Measurements from ENCODE around the gene VPS33B. TPM values are rescaled to one million over a fixed set of nuclear protein-coding genes. Genes with fewer than 3 reads are reported as not detected.

Gene VPS33B
- total and polyA plus RNA-seq, 2 of the 13 experiments (the other 11 are each of a cell fraction or from before 2014, with no cell fraction given): 15.8 to 16.5 TPM

DNA sequence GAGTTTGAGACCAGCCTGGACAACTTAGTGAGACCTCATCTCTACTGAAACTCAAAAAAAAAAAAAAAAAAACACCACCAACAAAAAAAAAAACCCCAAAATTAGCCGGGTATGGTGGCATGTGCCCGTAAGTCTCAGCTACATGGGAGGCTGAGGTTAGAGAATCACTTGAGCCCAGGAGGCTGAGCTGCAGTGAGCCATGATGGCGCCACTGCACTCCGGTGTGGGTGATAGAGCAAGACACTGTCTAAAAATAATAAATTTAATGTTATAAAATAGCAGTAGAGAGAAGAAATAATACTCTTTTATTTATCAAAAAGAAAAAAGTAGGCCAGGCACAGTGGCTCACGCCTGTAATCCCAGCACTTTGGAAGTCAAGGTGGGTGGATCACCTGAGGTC is 50.3 kb downstream of the VPS33B start:
- POLR2A ChIA-PET: no interaction called here
- CTCF ChIA-PET (ENCODE audit: low intra/inter-chr PET ratio, low total read pairs): no interaction called here

More for the DNA sequence above, 50.3 kb downstream of the VPS33B start:
- Histone ChIP-seq H3K36me3 (replicated peaks in 1 of 2; ENCODE audit: control insufficient read depth in 1 of 2, insufficient read depth in 2 of 2, low read length in 2 of 2) (peaks cover 23 to 76% of the 10 kb centered on the region in 2 experiments; a peak in 4 of 5 replicates), H3K4me3 (replicated peaks in 1 of 3; ENCODE audit: insufficient read depth in 1 of 3, low read depth in 2 of 3, low read length in 3 of 3) (no peak overlapping the region), H3K27ac (ENCODE audit: extremely low read length, insufficient read depth, low read length) (no peak overlapping the region), H3K9ac (ENCODE audit: insufficient read depth, low read depth, low read length) (no peak overlapping the region), H3K4me2 (ENCODE audit: low read depth, low read length) (no peak overlapping the region), H3K79me2 (ENCODE audit: insufficient read depth, low read length) (no peaks in the 10 kb centered on the region), H2AFZ (ENCODE audit: low read length) (no peak overlapping the region), H3K4me1 (ENCODE audit: insufficient read depth, low read length) (no peaks in the 10 kb centered on the region), H4K20me1 (ENCODE audit: insufficient read depth, low read length) (no peaks in the 10 kb centered on the region; the same call in 1 of the 2 replicates), H3K27me3 (ENCODE audit: control insufficient read depth in 1 of 2, insufficient read depth in 2 of 2, low read length in 2 of 2) (no peaks in the 10 kb centered on the region), H3K9me3 (ENCODE audit: low read length) (no peaks in the 10 kb centered on the region)
- BruUV-seq (replicated peaks): no TSS peak
- FAIRE-seq (no peak), ATAC-seq (no peak), DNase-seq (ENCODE audit: low spot score) (no peak)
- TF ChIP-seq NBN (conservative IDR thresholded peaks at IDR 0.05) (no peak), MXI1 (IDR thresholded peaks at IDR 0.05; ENCODE audit: borderline replicate concordance, low read depth, low read length) (no peak), ZNF782 (CRISPR knock-in tag; IDR thresholded peaks at IDR 0.05; ENCODE audit: borderline replicate concordance) (no peak), NKX3-1 (CRISPR knock-in tag; IDR thresholded peaks at IDR 0.05) (no peak), ATF5 (CRISPR knock-in tag; IDR thresholded peaks at IDR 0.05; ENCODE audit: low read depth) (no peak), ZNF292 (CRISPR knock-in tag; IDR thresholded peaks at IDR 0.05; ENCODE audit: borderline replicate concordance, low read depth) (no peak), ZBTB34 (CRISPR knock-in tag; IDR thresholded peaks at IDR 0.05) (no peak), ARID2 (CRISPR knock-in tag; IDR thresholded peaks at IDR 0.05; ENCODE audit: borderline replicate concordance) (no peak), SP140L (CRISPR knock-in tag; IDR thresholded peaks at IDR 0.05; ENCODE audit: borderline replicate concordance) (no peak)
- TF ChIP-seq, protein P1, sequence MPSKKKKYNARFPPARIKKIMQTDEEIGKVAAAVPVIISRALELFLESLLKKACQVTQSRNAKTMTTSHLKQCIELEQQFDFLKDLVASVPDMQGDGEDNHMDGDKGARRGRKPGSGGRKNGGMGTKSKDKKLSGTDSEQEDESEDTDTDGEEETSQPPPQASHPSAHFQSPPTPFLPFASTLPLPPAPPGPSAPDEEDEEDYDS (CRISPR knock-in tag; IDR thresholded peaks at IDR 0.05): no peak
- WGBS (ENCODE audit: low lambda C conversion rate): 82% methylated on average over 5 of the region's 5 CpGs
- intact Hi-C loops (cut with micrococcal nuclease; ENCODE audit: unreplicated experiment): no loop called here
- in situ Hi-C loops (cut with HindIII; ENCODE audit: extremely low pct_ligation_motif_present, low pct_unique_long_range_greater_than_20kb): no loop called here
